CD4-positive, CD25-positive, alpha-beta regulatory T cell (primary cell): ENCODE measurements around the gene BTNL9. TPM values are rescaled to one million over a fixed set of nuclear protein-coding genes. Genes with fewer than 3 reads are reported as not detected.

Experiments
- ATAC-seq, 2 donors: fragments of 150-1000 bp; cut with Tn5 transposase; one replicate each; pipeline ENCODE4 v1.10.0; 2021; ENCODE audit warnings: low read depth in 2 of 2, moderate number of reproducible peaks in 2 of 2, moderate library complexity in 1 of 2
- DNase-seq, 3 donors: peaks; one replicate each; pipeline versions ENCODE4 v3.0.0 to v3.0.0-alpha.2; 2012 to 2022; ENCODE audit warnings: mixed read lengths in 1 of 3
- H3K27ac ChIP-seq: one replicate; pipeline ENCODE4 v1.7.0; 2013; ENCODE audit warnings: mild to moderate bottlenecking, low read length; ENCODE audit not compliant: insufficient read depth, poor library complexity, severe bottlenecking
- H3K27me3 ChIP-seq: one replicate; pipeline ENCODE4 v1.7.0; 2013; ENCODE audit warnings: low read length; ENCODE audit not compliant: control insufficient read depth, insufficient read depth
- H3K36me3 ChIP-seq: one replicate; pipeline ENCODE4 v1.7.0; 2013; ENCODE audit warnings: mild to moderate bottlenecking, low read length, moderate library complexity; ENCODE audit not compliant: control insufficient read depth, insufficient read depth
- H3K4me1 ChIP-seq: 2 replicates; pipeline ENCODE4 v1.7.0; 2013; ENCODE audit warnings: mild to moderate bottlenecking, low read length; ENCODE audit not compliant: insufficient read depth, control insufficient read depth, poor library complexity, severe bottlenecking
- H3K4me3 ChIP-seq: one replicate; pipeline ENCODE4 v1.7.0; 2013; ENCODE audit warnings: low read depth, mild to moderate bottlenecking, low read length, moderate library complexity
- H3K9me3 ChIP-seq, 2 experiments: 1 replicate in 1 of 2; 2 replicates in 1 of 2; pipeline ENCODE4 v1.7.0; 2013; ENCODE audit warnings: low read length in 2 of 2, mild to moderate bottlenecking in 1 of 2, moderate library complexity in 1 of 2; ENCODE audit not compliant: control insufficient read depth in 2 of 2
- H3K27ac Mint-ChIP-seq, 3 donors: one replicate each; pipeline ENCODE4 v1.8.0; 2020 to 2022; ENCODE audit warnings: mild to moderate bottlenecking in 3 of 3, mixed read lengths in 3 of 3, moderate library complexity in 2 of 3
- H3K27me3 Mint-ChIP-seq: one replicate; pipeline ENCODE4 v1.8.0; 2022; ENCODE audit warnings: mild to moderate bottlenecking, mixed read lengths
- H3K36me3 Mint-ChIP-seq: one replicate; pipeline ENCODE4 v1.8.0; 2020; ENCODE audit warnings: mixed read lengths
- H3K4me1 Mint-ChIP-seq, 4 donors: one replicate each; pipeline ENCODE4 v1.8.0; 2020 to 2022; ENCODE audit warnings: mixed read lengths in 4 of 4, mild to moderate bottlenecking in 1 of 4
- H3K4me3 Mint-ChIP-seq, 4 donors: one replicate each; pipeline ENCODE4 v1.8.0; 2020 to 2022; ENCODE audit warnings: mild to moderate bottlenecking in 4 of 4, mixed read lengths in 4 of 4, moderate library complexity in 3 of 4
- H3K9me3 Mint-ChIP-seq, 7 donors: one replicate each; pipeline ENCODE4 v1.8.0; 2020 to 2022; ENCODE audit warnings: mixed read lengths in 7 of 7, mild to moderate bottlenecking in 3 of 7, moderate library complexity in 2 of 7
- polyA plus RNA-seq, 4 donors: library from polyadenylated mRNA; unstranded; fragments of 300-500 nt; fragmentation: Illumina TruSeq; gene quantifications; one replicate each; pipeline ENCODE4 v1.2.3, GENCODE V29; 2021
- total RNA-seq: library from RNA; stranded (reverse); gene quantifications from one replicate; pipeline ENCODE4 v1.2.3, GENCODE V29; 2022

BTNL9 gene
- total and polyA plus RNA-seq, 5 donors from 2014 or later = not detected

DNA sequence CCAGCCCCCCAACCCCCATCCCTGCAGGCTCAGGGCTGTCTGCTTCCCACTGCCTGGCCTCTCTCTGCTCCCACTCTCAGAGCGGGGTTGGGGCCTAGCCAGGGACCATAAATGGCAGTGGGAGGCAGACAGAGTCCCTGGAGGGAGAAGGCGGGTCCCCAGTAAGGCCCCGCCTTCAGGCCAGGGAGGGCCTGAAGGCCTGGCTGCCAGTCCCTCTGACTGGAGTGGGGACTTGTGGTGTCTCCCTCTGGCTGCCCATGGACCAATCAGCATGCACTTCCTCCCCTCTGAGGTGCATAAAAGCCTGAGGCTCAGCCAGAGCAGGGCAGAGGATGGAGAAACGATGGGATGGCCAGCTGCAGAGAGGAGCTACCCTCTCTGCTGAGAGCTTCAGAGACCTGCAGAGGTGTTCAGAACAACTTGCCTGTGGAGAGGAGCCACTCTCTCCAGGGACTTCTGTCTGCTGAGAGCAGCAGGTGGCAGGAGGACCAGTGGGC lies 2.7 kb upstream of the BTNL9 start:
- no peaks in the 10 kb centered on the region for H3K36me3 ChIP-seq
- no peaks in the 10 kb centered on the region for H3K9me3 ChIP-seq
- no peaks in the 10 kb centered on the region for H3K27me3 ChIP-seq
- H3K4me1 Mint-ChIP-seq = no peaks in the 10 kb centered on the region
- H3K9me3 Mint-ChIP-seq = peaks cover 0 to 4% (median 0%) of the 10 kb centered on the region in 7 donors
- H3K4me3 Mint-ChIP-seq = no peak overlapping the region
- H3K4me1 ChIP-seq = no peaks in the 10 kb centered on the region
- H3K36me3 Mint-ChIP-seq = no peaks in the 10 kb centered on the region
- peaks cover 30% of the 10 kb centered on the region for H3K27me3 Mint-ChIP-seq
- DNase-seq (no peak), ATAC-seq (no peak)
- H3K4me3 ChIP-seq = no peak overlapping the region
- H3K27ac Mint-ChIP-seq = no peak overlapping the region
- H3K27ac ChIP-seq = no peak overlapping the region

DNA sequence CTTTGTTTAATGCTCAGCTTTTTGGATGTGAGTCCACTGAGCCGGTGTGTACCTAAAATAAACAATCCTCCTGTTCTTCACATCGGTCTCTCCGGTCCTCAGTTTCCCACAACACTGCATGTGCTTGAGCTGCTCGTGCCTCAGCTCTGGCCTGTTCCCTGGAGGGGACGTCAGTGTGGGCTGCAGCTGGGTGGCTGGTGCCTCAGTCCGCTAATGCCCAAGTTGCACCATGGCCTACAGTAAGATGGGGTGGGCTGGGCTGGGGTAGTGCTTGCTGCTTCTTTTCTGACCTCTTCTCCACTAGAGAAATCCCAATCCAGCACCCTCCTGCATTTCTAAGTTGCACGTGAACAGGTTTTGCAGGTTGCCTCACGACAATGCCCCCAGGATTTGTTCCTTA lies 595 bp upstream of the BTNL9 start:
- Histone ChIP-seq H3K4me3 (no peak overlapping the region), H3K4me1 (no peaks in the 10 kb centered on the region), H3K27me3 (no peaks in the 10 kb centered on the region), H3K27ac (no peak overlapping the region), H3K36me3 (no peaks in the 10 kb centered on the region), H3K9me3 (no peaks in the 10 kb centered on the region)
- ATAC-seq = no peak
- H3K27ac Mint-ChIP-seq = no peak overlapping the region
- peaks cover 0 to 4% (median 0%) of the 10 kb centered on the region in 7 donors for H3K9me3 Mint-ChIP-seq
- DNase-seq = no peak
- H3K4me1 Mint-ChIP-seq = no peaks in the 10 kb centered on the region
- H3K36me3 Mint-ChIP-seq = no peaks in the 10 kb centered on the region
- no peak overlapping the region for H3K4me3 Mint-ChIP-seq
- H3K27me3 Mint-ChIP-seq = peaks cover 35% of the 10 kb centered on the region

DNA sequence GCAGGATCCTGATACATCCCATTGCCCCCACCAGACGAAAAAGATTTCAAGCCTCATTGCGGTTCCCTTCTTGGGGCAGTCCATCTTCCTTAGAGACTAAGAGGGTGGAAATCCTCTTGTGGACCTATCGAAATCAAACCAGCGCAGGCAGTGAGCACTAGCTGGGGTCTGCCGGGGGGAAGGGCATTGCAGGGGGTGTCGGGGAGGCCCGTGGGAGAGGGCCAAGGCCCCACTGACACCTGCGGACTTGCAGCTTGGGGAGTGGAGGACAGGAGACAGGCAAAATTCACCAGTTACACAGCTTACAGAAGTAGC lies 522 bp downstream of the BTNL9 start:
- no peaks in the 10 kb centered on the region for H3K27me3 ChIP-seq
- no peak for ATAC-seq
- no peak overlapping the region for H3K27ac ChIP-seq
- Mint-ChIP-seq H3K4me1 (no peaks in the 10 kb centered on the region), H3K27me3 (peaks cover 28% of the 10 kb centered on the region), H3K9me3 (peaks cover 0 to 4% (median 0%) of the 10 kb centered on the region in 7 donors), H3K36me3 (no peaks in the 10 kb centered on the region), H3K27ac (no peak overlapping the region), H3K4me3 (no peak overlapping the region)
- no peaks in the 10 kb centered on the region for H3K36me3 ChIP-seq
- H3K9me3 ChIP-seq = no peaks in the 10 kb centered on the region
- no peak overlapping the region for H3K4me3 ChIP-seq
- no peak for DNase-seq
- H3K4me1 ChIP-seq = no peaks in the 10 kb centered on the region

DNA sequence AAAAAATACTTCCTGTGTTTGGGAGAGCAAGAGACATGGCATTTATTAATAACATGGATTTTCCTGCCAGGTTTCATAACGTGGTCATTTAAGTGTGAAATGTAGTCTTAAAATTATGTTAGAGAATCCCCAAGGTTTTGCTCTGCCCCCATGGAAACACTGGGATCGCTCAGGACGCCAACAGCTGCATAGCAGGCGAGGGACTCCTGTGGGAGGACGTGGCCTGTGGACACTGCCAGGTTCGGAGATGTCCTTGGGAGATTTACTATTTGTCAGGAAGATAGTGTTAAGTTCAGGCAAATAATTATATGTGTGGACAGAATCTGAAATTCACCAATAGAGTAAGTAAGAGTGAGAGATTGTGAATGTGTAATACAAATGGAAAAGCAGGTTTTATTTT lies 977 bp downstream of the BTNL9 start:
- H3K36me3 Mint-ChIP-seq = no peaks in the 10 kb centered on the region

DNA sequence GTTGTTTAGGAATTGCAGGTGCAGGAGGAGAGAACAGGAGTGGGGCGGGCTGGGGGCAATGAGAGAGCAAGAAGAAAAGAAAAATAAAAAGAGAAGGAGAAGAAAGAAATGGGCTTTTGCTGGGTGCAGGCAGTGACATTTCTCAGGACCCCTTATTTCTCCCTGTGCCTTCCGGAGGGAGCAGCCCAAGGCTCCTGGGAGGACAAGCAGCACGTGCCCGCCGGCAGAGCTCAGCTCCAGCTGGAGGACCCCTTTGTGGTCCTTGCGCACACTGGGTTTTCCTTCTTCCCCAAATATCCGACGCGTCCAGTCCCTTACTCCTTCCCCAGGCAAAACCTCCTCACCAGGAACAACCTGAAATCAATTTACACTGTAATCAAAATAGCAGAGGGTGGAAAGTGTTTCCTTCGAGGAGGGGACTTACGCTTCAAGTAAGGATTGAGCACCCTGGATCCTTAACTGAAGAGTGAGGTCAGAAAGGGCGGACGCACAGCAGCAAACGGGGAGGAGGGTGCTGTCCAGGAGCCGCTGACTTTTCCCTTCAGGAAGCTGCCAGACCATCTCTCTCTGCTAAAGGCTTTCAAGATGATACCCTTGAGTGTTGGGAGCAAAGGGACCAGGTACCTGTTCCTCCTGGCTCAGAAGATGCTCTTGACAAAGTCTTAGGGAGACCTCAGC lies 2.1 kb downstream of the BTNL9 start:
- no peak for ATAC-seq
- no peak overlapping the region for H3K4me3 ChIP-seq
- Mint-ChIP-seq H3K27me3 (peaks cover 28% of the 10 kb centered on the region), H3K27ac (no peak overlapping the region), H3K4me1 (no peaks in the 10 kb centered on the region), H3K9me3 (peaks cover 0 to 4% (median 0%) of the 10 kb centered on the region in 7 donors), H3K4me3 (no peak overlapping the region), H3K36me3 (no peaks in the 10 kb centered on the region)
- H3K9me3 ChIP-seq = no peaks in the 10 kb centered on the region
- H3K4me1 ChIP-seq = no peaks in the 10 kb centered on the region
- no peak overlapping the region for H3K27ac ChIP-seq
- peaks cover 5% of the 10 kb centered on the region for H3K27me3 ChIP-seq
- H3K36me3 ChIP-seq = no peaks in the 10 kb centered on the region
- DNase-seq = no peak

More for the DNA sequence above, 977 bp downstream of the BTNL9 start:
- Mint-ChIP-seq H3K9me3 (peaks cover 0 to 4% (median 0%) of the 10 kb centered on the region in 7 donors), H3K4me1 (no peaks in the 10 kb centered on the region), H3K27ac (no peak overlapping the region), H3K4me3 (no peak overlapping the region), H3K27me3 (peaks cover 28% of the 10 kb centered on the region)
- no peak overlapping the region for H3K4me3 ChIP-seq
- ATAC-seq = no peak
- H3K27me3 ChIP-seq = no peaks in the 10 kb centered on the region
- H3K27ac ChIP-seq = no peak overlapping the region
- no peaks in the 10 kb centered on the region for H3K36me3 ChIP-seq
- no peaks in the 10 kb centered on the region for H3K4me1 ChIP-seq
- H3K9me3 ChIP-seq = no peaks in the 10 kb centered on the region
- DNase-seq = no peak

DNA sequence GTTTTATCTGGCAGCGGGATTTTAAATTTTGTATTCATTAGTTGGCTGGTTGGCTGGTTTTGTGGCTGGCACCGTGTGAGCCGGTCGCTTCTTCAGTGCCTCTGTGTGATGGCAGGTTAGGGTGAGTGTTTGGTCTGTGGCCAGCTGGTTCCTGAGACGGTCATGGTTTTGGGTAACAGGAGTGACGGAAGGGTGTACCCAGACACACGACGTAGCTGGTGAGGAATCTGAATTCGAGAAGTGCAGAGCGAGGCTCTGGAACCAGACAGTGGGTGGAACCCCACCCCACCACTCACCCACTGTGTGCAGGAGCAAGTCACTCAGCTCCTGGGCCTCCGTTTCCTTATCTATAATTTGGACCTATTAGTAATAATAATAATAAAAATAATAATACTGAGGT lies 2.7 kb downstream of the BTNL9 start:
- Histone ChIP-seq H3K36me3 (no peaks in the 10 kb centered on the region), H3K27me3 (peaks cover 5% of the 10 kb centered on the region), H3K4me1 (no peaks in the 10 kb centered on the region), H3K27ac (no peak overlapping the region), H3K9me3 (no peaks in the 10 kb centered on the region), H3K4me3 (no peak overlapping the region)
- Mint-ChIP-seq H3K27me3 (peaks cover 25% of the 10 kb centered on the region), H3K9me3 (peaks cover 0 to 4% (median 0%) of the 10 kb centered on the region in 7 donors), H3K36me3 (no peaks in the 10 kb centered on the region), H3K27ac (no peak overlapping the region), H3K4me1 (no peaks in the 10 kb centered on the region), H3K4me3 (no peak overlapping the region)
- no peak for ATAC-seq
- no peak for DNase-seq

DNA sequence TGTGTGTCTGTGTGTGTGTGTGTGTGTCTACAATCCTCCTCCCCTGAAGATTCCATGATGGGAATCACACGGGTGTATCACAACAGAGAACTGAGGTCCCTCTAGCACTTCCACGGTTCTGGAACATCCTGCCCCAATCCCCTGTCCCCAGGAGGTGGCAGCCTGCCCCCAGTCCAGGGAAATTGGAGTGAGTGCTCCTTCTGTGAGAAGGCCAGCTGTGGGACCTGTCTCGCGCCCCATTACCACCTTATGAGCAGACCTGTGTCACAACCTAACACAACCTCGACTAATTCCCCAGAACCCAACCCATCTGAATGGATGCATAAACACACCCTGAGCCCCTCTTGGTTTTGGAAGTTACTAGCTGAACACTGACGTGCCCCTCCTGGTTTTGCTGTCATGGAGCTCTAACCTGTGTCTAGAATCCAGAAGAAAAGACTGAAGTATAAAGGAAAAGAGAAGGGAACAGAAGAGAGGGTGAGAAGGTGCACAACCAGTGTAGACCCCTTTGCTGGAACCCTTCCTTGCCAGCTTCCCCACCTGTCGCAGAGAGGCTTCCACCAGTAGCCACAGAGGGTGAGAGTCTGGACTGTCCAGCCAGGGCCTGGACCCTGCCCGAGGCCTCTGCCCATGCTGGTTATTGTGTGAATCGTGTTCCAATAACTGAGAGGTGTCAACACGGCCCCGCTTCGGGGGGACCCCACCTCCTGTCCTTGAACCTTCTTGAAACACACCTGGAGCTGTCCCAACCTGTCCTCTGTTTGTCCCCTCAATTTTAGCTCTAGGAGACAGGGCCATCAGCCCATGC lies 3.4 kb downstream of the BTNL9 start:
- ATAC-seq (no peak), DNase-seq (no peak)
- Histone ChIP-seq H3K4me1 (no peaks in the 10 kb centered on the region), H3K27me3 (peaks cover 9% of the 10 kb centered on the region), H3K9me3 (no peaks in the 10 kb centered on the region), H3K36me3 (no peaks in the 10 kb centered on the region), H3K27ac (no peak overlapping the region), H3K4me3 (no peak overlapping the region)
- Mint-ChIP-seq H3K36me3 (no peaks in the 10 kb centered on the region), H3K4me3 (no peak overlapping the region), H3K27me3 (peaks cover 29% of the 10 kb centered on the region), H3K4me1 (no peaks in the 10 kb centered on the region), H3K27ac (no peak overlapping the region), H3K9me3 (peaks cover 0 to 5% (median 0%) of the 10 kb centered on the region in 7 donors)
